ENCODE results near the gene PVALEF.
A peak's percentile ranks its signal among the peaks of the same experiment; 100 is the strongest.
"Not testable (repeated sequence)": the region's sequence is repeated elsewhere in the genome, so short reads cannot be mapped to it uniquely, and the experiment has no call there.

Gene PVALEF

DNA sequence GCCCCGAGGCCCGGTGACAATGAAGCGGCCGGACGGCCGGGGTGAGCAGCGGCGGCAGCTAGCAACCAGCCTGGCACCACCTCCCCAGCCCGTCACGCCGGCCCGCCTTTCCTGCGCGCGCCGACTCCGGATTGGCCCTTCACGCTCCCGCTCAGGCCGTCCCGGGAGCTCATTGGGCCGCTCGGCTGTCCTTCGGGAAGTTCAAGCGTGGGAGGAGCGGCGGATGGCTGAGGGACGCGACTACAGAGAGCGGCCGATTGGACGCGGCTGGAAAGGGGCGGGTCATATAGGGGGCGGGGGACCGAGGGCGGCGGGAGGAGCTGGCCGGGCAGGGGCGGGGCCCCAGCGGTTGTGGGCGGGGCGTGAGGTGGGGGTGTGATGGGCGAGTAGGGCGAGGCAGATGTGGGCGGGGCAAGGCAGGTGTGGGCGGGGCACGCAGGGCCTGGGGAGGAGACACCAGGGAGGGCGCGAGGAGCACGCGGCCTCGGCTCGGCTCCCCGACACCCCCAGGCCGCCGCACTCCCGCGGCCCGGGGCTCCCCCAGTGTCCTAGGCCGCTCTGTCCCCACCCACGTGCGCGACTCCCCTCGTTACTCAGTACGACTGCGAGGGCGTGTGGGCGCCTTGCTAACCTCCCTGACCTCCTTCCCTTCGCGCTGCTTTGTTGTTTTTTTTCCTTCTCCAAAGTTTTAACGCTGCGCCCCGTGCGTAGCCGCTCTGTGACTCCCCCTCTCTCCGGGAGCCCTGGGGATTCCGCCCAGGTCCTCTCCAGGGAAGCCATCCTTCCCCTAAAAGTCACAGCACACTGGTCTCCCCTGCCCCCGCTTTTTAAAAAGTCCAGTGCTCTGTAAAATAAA lies 57.8 kb downstream of the PVALEF start, which contains the start of gene CEP131:
Gene CEP131 (minus strand): TSS at position 60 of the 856 bp plus-strand sequence. CDS start 2,909 bp downstream, outside the sequence.
- peak; percentile 99 for DNase-seq

DNA sequence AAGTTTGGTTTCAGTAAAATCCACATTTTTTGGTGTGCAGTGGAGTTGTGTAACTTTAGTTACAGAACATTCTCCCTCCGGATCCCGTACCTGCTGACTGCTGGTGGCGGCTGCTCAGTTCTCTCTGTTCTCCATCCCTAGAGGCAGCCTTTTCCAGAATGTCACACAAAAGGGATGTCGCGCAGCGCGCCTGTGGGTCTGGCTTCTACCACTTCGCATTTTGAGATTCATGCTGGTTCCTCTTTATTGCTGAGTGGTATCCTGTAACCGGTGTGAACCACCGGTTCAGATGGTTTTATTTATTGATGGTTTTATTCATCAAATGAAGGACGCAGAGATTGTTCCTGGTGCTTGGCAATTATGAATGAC lies 58.4 kb downstream of the PVALEF start:
- DNase-seq: peak in 1 of 2 donors; percentile 24

DNA sequence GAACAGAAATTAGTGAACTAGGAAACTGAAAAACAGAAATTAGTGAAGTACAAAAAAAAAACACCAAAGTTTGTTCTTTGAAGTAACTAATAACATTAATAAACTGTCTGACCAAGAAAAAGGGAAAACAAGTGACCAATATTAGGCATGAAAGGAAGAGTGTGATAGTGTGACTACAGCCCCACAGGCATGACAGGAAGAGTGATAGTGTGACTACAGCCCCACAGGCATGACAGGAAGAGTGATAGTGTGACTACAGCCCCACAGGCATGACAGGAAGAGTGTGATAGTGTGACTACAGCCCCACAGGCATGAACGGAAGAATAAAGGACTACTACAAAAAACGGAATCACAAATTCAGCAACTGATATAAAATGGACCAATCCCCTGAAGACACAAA lies 62.3 kb downstream of the PVALEF start:
- not testable (repeated sequence) for DNase-seq

DNA sequence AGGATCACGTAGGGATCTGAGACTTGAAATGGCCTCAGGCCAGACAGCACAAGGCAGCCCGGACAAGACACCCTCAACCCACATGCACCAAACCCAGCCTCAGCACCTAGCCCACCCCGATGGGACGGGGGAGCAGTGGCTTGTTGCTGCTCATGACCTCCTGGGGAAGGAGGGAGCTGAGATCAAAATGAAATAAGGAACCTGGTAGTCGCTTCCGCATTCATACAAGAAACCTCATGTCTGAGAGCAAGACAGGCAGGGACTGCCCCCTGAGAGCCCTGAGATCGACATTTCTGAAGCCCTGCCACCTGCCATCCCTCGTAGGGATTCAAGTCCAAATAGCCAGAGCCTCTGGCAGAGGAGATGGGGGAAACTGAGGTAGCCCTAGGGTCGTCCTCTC lies 63.1 kb downstream of the PVALEF start:
- peak in 1 of 2 donors; percentile 33 for DNase-seq

DNA sequence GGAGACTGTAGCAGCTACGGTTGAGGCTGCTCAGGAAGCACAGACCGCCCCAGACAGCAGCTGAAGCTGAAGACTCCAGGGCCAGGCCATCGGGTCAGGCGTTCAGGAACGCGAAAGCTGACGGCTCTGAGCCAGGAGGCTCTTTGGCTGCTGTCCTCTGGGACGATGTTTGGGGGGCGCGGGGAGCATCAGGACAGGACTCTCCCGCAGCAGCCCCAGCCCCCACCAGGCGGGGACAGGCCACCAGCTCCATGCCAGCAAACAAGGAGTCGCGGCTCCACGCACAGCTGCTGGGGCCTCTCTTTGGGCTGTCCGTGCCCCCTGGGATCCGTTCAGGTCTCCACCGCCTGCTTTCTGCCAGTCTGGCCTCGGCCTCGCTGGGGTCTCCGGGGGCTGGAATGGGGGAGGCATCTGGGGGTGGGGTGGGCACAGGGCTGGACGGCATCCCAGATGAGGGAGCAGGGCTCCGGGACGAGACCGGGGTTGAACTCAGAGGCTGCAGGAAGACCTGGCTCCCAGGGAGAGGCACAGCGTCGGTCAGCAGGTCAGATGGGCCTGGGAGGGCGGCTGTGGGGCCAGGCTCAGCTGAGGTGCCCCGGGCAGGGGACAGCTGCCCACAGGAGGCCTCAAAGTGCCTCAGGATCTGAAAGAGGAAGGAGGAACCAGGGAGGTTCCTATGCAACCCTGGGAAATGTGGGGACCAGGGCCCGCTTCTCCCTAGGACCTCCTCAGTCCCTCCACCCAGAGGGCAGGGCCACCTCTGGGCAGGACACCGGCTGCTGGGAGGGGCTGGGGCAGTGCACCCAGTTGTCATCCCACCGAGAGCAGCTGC lies 63.7 kb downstream of the PVALEF start:
- DNase-seq: no peak

DNA sequence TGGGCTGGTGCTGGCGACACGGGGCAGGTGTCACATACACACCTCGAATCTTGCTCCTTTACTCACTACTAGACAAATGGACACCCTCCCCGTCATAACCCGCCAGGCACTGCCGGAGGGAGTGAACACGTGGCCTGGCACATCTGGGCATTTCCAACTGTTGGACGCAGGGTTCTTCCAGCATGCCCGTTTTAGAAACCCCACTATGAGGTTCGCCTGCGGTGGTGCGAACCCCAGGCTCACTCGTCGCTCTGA lies 64.3 kb downstream of the PVALEF start:
- no peak for DNase-seq

DNA sequence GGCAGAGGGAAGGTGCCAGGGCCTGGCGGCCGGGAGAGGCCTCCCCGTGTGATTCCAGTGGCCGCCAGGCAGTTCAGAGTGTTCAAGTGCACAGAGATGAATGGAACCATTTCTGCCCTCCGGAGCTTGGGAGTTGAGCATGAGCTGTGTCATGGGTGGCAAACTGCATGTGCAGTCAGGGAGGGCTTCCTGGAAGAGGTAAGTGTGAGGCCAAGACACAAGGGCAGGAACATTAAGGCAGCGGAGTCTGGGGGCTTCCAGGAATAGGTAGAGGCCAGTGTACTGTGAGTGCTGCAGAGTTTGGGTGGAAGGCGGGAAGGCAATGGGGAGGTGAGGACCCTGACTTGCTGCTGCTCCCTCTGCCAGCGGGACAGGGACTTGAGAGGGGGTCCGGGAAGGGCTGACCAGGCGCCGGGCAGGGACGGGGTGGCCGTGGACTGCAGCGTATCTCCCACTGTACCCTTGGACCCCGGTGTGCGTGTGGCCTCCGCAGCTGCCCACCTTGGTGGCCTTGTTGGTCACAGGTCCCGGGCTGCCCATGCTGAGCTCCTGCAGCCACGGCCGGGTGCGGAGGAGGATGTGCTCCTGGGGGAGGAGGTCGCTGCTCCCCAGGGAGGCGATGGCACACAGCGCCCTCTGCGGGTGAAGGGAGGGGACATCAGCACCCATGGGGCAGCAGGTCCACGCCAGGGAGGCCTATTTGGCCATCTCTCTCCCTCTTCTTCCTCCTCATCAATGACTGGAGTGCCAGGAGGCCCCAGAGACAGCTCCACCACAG lies 64.9 kb downstream of the PVALEF start:
- DNase-seq: no peak

DNA sequence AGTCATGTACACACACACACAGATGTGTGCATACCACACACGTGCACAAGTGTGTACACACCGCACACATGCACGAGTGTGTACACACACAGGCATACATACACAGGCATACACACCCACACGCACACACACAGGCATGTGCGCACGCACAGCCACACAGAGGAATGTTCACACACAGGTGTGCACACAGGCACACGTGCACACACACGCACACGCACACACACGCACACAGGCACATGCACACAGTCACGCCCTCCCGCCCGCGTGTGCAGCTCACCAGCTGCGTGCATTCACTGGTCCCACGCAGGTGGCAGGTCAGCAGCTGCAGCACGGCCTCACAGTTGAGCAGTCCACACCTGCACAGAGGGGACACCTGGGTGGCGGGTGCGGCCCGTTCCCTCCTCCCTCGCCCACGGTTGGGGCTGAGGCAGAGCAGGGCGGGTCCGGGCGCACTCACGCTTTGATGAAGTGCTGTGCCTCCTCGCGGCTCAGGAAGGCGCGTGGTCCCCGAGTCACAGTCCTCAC lies 65.9 kb downstream of the PVALEF start:
- no peak for DNase-seq

DNA sequence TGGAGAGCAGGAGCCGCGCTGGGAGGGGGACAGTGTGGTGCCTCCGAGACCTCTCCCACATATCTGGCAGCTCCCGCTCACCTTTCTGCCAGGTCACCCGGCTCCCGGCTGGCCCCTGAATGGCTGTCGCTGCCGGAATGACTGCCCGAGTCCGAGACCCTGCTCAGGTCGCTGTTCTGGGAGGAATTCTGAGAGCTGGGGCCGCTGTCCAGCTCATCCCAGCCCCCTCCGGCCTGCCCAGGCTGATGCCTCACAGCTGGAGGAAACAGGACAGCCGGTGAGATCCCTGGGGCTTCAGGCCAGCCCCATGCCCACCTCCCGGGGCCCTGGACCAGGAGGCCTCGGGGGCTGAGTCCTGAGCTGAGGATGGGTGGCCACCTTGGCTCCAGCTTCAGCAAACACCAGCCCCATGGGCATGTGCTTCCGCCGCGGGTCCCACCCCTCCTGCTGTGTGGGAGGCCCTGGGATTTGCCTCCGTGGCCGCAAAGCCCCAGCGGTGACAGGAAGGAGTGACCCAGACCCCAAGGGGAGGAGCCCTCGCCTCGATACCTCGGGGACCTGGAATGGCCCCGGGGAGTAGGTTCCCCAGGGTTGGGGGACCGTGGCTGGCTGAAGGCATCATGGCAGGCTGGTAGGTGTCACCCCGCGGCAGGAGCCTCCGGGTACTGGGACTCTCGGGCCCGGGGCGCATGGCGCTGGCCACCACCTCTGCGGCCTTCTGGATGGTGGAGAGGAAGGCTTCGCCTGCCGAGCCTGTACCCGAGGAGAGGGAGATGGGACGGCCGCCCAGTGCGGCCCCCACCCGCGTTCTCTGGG lies 66.7 kb downstream of the PVALEF start:
- DNase-seq: no peak
